Measurements from ENCODE around the gene LTO1.
"Not testable (repeated sequence)": the region's sequence is repeated elsewhere in the genome, so short reads cannot be mapped to it uniquely, and the experiment has no call there.

Gene LTO1

GRCh38 chr11:69700278-69701140 lies 25.4 kb upstream of the LTO1 start:
- no peak for DNase-seq

GRCh38 chr11:69699213-69699612 lies 24.1 kb upstream of the LTO1 start:
- DNase-seq = no peak

DNA sequence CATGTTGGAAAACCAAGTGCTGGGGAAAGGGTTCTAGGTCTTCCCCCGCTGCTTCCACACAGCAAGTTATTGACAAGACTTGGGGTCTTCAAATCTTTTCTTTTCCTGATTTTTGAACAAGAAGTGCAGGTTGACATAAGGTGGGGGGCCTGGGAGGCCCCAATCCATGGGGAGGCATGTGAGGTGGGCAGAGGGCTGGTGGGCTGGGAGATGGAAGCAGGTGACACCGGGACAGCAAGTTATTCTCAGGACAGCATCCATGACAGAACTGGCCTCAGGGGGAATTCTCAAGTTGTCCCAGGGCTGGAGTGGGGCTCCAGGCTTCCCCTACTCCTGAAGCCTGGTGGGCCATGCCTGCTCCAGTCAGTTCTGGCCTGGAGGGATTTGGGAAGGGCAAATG lies 23.2 kb upstream of the LTO1 start:
- DNase-seq = no peak

- DNase-seq = no peak
These were observed 22.7 kb upstream of the LTO1 start for GRCh38 chr11:69697861-69698260.

- no peak for DNase-seq
These were observed 22.3 kb upstream of the LTO1 start for GRCh38 chr11:69697469-69697843.

DNA sequence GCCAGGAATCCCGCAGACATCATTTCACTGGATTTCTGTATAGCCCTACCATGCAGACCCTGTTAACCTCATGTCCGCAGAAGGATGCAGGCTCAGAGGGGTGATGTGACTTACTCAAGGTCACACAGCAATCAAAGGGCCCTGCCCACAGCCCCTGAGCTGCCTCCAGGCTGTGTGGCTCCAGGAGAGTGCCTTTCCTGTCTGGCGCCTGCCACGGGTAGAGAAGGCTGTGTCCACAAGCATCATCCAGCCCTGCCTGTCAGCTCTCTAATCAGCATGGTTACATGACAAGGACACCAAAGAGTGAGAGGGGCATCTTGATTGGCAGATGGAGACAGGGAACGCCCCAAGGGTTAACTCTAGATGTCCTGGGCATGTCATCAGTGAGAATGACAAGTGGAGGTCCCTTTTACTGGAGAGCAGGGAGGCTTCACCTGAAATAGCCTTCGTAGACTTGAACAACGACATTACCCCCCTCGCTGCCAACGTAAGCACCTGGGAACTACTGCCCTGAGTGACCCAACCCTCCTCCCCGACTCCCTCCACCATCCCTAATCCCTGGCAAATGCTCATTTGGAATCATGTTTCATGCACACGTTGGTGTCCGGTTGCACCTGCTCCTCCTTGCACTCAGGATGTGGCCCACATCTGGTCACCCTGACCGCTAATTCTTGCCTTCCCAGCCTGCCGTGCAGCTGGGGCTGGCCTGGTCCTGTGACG lies 21.8 kb upstream of the LTO1 start:
- DNase-seq = no peak

- DNase-seq = not testable (repeated sequence)
These were observed 20.8 kb upstream of the LTO1 start for GRCh38 chr11:69695995-69696394.

- DNase-seq = no peak
These were observed 20.4 kb upstream of the LTO1 start for GRCh38 chr11:69695581-69695980.

GRCh38 chr11:69694781-69695180 lies 19.6 kb upstream of the LTO1 start:
- DNase-seq = no peak

- DNase-seq = no peak
These were observed 17.3 kb upstream of the LTO1 start for GRCh38 chr11:69692422-69692821.

GRCh38 chr11:69691463-69691862 lies 16.3 kb upstream of the LTO1 start:
- DNase-seq = no peak

DNA sequence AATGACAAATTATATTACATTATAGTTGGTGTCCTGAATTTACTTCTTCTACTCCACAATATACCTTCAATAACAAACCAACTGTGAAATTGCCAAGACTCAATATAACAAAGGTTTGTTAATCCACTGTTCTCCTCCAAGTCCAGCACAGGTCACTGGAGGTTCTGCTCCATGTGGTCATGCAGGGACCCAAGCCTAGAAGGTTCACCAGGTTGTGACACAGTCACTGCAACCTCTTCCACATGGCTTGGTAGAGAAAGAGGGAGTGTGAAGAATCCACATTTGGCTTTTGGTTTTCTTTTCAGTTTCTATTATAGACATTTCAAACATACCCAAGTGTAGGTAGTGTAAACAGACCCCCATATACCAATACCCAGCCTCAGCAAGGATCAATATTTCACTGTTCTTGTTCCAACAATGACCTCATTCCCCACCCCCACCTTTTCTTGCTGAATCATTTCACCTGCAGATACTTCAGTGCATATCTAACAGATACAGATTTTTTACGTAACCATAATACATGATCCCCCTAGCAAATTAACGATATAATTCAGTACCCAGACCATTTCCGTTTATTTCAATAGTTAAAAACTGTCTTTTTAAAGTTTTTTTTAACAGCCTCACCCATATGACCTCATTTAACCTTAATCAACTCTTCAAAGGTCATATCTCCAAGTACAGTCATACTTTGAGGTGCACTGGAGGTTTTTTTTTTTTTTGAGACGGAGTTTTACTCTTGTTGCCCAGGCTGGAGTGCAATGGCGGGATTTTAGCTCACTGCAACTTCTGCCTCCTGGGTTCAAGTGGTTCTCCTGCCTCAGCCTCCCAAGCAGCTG lies 14.5 kb upstream of the LTO1 start:
- no peak for DNase-seq

GRCh38 chr11:69687969-69688771 lies 13.0 kb upstream of the LTO1 start:
- not testable (repeated sequence) for DNase-seq

DNA sequence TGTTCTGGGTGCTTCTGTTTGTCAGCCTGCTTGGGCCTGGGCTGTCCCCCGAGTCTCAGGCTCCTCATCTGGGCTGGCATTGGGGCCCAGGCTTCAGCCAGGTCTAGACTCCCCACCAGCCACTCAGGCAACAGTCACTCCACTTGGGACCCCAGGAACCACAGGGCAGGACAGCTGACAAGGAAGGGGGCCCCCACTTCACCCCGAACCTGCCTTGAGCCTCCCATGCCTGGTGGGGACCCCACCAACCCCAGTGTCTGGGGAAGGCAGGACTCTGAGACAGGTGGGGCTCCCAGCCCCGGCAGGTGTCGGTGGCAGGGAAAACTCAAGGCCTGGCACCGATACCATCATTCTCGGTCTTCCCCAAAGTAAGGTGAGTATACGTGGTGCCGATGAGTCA lies 11.7 kb upstream of the LTO1 start:
- DNase-seq = no peak

- no peak for DNase-seq
These were observed 11.3 kb upstream of the LTO1 start for GRCh38 chr11:69686452-69686851.

DNA sequence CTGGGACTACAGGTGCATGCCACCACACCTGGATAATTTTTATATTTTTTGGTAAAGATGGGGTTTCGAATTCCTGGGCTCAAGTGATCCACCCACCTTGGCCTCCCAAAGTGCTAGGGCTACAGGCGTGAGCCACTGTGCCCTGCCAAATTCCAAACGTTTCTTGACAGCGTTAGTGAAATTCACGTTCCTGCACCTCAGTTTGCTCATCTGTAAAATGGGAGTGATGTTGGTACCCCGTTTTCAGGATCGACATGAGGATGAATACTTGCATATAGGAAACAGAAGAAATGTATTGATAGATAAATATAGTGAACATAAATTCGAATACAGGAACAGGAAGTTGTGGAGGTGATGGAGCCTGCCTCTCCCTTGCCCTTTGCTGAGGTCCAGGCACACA lies 10.2 kb upstream of the LTO1 start:
- DNase-seq = no peak

- no peak for DNase-seq
These were observed 9.5 kb upstream of the LTO1 start for GRCh38 chr11:69684651-69685050.

- DNase-seq = no peak
These were observed 8.7 kb upstream of the LTO1 start for GRCh38 chr11:69683764-69684333.

DNA sequence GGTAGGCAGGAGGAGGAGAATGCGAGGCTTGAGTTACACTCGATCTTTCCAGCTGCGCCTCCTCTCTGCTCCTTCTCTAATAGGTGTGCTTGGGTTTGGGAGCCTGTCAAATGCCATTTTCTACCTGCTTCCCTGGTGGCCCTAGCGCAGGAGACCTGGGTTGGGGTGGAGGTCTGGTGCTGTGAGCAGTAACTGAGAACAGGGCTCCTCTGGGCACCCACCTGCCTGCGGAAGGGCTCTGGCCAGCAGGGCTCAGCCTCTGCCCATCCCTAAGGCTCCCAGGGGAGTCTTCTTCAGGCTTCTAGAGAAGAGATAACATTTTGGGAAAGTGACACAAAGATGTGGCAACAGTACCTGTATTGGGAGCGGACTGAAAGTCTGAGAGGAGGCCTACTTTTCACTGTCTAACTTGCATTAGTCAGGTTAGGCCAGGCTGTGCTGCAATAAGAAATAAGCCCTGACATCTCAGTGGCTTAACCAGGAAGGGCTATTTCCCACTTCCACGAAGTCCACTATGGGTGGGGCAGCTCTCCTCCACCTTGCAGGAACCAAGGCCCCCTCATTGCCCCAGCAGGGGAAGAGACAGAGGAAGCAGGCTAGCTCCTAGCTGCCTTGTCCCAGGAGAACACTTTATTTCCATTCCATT lies 7.7 kb upstream of the LTO1 start:
- DNase-seq = no peak

- no peak for DNase-seq
These were observed 7.1 kb upstream of the LTO1 start for GRCh38 chr11:69682221-69682620.

DNA sequence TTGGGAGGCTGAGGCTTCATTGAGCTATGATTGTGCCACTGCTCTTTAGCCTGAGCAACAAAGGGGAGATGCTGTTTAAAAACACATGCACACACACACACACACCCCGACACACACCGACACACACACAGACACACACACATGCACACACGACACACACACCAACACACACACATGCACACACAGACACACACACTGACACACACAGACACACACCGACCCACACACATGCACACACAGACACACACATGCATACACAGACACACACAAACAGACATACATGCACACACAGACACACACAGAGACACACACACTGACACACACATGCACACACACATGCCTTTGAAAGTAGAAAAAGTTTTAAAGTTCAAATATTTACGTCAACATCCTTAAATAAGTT lies 5.5 kb upstream of the LTO1 start:
- DNase-seq = no peak

DNA sequence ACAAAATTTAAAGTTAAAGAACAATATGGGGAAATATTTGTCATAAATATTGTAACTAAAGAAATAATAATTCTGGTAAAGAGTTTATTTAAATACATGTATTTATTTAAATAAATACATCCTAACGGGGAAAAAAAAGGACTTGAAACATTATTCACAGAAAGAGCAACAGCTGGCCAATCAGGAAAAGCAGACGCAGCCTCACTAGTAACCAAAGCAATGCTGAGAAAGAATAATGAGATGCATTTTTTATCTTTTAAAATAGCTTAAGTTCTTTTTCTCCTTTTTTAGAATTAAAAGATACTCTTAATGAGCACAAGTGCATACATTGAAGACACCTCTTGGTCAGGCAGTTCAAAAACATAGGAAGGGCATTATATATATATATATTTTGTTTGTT lies 2.6 kb upstream of the LTO1 start:
- no peak for DNase-seq

Data from stimulated activated CD4-positive, alpha-beta T cell treated with anti-CD3 and anti-CD28 coated beads, Interleukin-12 subunit alpha, Interleukin-12 subunit beta, amount 100 ng/mL, for 4 hours (primary cell).